SKM-1 treated with dmso at 0.1 percent for 144 hours (cell line): Measurements from ENCODE around the gene HMGCLL1.

Experiments
- DNase-seq: peaks from one replicate; lab custom pipeline; 2025; ENCODE audit not compliant: unreplicated experiment; lab: John Stamatoyannopoulos, UW

HMGCLL1 gene

DNA sequence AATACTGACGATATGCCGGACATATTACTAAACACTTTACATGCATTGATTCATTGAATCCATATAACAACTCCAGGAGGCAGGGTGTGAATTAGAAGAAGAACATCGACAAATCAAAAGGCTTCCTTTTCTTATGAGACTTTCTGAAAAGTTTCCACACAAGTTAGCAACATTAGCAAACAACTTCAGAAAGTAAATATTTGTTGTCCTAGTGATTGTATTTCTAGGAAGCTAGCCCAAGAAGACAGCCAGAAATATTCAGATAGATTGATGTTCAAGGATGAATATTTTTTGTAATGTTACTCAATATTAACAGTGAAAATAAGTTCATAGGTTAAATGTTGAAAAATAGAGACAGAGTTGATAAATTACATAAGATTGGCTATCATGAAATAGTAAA, 131.1 kb downstream of the HMGCLL1 start:
- no peak for DNase-seq

DNA sequence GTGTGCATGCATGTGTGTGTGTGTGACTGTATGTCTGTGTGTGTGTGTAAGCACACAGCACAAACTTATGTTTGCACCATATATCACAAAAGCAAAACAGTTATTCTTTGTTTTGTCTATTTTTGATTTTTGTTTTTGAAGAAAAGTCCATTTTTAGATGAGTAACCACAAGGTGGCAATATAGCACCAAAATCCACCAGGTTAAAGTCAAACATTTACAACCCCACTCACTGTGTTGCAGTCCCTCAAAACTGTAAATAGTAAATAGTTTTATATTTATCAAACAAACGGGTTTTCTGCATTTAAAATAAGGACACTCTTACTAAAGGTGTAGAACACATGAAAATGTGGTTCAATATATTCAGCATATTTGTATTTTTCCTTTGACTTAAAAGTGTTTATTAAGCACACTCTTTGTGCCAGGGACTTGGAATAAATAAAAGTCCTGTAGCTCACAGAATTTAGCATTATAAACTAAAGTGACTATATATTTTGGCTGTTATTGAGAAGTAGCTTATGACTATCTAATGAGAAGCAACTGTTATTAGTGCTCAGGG, 133.3 kb downstream of the HMGCLL1 start:
- peak; percentile 36 for DNase-seq

DNA sequence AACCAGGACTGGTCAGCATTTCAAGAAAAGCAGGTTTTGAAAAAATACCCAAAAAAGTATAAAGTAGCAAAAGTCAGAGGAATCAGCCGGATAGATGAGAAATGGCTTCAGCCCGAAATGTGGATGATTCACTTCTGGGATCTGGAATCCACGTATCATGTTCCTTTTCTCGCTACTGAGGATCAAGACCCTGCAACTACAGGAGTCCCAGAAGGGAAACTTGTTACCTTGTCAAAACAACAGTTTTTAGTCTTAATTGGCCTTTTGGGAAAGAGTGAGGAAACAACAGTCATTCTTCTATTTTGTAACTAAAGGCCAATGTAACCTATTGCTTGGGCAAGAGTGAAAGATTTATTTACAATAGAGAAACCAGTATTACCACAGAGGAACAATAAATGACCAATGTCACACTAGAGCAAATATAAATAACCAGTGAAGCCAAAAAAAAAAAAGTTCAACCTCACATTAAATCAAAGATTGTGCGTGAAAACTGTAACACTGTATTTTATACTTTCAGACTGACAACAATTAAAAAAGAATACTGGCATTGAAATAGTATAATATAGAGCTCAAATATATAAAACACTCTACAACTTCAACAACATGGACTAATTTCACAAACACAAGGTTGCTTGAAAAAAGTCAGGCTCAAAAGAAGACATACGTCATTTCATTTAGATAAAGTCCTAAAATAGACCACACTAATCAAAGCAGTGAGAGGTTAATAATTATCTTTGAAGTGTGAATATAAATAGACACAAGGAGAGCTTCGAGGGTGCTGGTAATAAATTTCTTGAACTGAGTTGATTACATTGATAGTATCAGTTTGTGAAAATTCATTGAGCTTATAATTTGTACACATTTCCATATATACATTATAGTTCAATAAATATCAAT, 135.5 kb downstream of the HMGCLL1 start:
- no peak for DNase-seq

DNA sequence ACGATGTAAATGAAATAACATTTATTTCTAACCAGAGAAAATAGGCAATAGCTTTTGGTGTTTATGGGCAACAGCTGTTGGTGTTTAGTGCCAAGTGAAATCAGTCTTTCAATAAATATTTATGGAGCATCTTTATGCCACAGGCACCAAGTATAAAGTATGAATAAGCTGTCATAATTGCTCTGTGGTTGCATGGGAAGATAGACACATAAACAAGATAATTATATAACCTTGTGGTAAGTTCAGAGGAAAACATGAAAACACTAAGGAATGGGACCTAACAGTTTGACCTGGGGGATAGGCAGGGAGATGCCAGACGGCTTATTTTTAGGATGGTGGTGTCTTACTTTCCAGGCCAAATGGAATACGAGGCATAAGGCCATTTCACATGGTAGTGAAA, 140.8 kb downstream of the HMGCLL1 start:
- no peak for DNase-seq

DNA sequence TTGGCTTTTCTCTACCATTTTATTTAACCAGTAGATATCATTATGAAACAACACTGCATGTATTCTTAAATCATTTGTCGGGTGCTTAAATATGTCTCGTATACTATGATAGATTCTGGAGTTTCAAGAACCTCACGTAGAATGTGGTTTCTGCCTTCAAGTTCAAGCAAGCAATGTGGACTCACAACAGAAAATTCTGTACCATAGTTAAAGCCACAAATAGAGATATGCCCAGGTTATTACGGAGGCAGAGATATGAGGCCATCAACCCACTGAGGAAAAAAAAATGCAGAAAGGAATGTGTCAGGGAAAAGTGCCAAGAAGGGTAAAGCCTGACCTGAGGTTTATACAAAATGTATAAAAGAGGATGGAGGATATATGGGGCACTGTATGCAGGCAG, 141.9 kb downstream of the HMGCLL1 start:
- DNase-seq = no peak

DNA sequence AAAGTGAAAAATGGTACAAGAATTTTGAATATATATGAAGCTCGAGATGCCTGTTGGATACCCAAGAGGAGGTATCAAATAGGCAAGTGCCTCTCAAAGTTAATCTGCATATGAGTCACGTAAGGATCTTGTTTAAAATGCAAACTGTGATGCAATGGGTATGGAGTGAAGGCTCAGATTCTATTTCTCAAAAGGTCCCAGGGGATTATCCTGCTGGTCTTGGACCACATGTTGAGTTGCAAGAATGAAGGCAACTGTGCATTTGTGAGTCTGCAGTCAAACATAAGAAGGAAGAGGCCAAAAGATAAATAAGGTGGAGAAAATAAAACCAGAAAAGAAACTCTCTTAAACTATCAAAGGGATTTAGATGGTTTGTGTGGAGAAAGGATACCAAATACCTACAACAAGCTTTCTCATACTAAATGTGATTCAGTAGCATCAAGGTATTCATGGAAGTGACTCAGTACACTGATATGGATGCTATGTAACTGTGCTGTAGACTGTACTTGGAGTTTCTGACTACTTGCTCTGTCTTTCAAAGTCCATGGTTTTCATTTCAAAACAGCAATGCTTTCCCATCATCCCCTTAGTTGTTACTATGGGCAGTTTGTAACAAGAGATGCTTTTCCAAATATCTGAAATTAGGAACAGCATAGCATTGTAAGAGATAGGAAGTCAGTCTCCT, 145.4 kb downstream of the HMGCLL1 start:
- DNase-seq = no peak

DNA sequence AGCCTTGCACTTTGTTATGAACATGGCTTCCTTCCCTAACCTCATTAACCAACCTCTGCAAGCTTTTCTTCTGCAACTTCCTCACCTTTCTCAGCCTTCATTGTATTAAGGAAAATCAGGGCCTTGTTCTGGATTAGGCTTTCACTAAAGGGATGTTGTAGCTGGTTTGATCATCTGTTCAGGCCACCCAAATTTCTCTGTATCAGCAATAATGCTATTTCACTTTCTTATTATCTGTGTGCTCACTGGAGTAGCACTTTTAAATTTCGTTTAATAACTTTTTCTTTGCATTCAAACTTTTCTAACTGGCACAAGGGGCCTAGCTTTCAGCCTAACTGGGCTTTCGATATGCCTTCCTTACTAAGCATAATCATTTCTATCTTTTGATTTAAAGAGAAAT, 155.1 kb downstream of the HMGCLL1 start:
- DNase-seq = no peak

DNA sequence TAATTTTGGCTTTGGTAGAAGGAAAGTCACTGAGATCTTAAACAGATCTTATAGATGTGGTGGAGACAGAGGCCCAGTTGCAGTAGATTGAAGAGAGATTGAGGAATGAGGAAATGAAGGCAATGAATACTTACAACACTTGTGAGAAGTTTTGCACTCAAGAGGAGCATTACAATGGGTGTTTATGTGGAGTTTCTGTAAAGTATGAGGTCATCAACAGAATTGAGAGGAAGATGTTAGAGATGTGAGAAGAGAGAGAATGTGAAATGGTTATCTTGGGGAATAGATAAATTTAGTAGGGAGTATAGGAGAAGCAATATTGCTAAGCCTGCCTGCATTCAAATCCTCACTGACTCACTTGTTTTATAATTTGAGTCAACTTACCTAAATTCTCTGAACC, 168.3 kb downstream of the HMGCLL1 start:
- peak; percentile 2 for DNase-seq

DNA sequence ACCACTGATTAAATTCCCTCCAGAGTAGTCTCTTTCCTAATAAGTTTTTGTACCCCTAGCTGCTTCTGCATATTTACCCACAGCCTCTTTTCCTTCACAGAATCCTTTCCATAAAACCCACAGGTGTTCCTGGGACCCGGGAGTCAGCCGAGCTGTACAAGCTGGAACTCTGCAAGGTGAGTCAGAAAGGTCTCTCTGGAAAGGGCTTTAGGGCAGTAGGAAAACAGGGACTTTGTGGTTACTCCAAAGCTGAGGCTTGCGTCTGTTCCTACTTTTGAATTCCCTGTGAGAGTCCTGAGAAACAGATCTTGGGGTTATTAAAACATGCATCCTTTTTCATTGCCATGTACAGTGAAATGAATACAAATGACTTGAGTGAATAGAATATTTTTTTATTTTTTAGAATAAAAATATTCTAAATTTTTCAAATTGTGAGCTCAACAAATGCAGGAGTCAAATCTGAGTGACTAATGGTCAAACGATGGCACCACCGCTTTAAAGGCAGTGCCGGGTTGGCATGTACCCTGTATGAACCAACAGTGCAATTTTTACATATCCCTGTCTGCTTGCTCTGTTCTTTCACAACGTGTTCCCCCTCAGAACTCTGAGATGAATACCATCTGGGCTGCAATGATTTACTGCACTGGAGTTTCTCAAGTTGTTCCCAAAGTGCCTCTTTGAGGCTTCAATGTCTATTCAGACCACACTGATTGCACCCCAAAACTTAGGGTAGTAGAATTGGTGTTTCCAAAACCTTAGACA, 173.3 kb downstream of the HMGCLL1 start:
- DNase-seq = no peak

DNA sequence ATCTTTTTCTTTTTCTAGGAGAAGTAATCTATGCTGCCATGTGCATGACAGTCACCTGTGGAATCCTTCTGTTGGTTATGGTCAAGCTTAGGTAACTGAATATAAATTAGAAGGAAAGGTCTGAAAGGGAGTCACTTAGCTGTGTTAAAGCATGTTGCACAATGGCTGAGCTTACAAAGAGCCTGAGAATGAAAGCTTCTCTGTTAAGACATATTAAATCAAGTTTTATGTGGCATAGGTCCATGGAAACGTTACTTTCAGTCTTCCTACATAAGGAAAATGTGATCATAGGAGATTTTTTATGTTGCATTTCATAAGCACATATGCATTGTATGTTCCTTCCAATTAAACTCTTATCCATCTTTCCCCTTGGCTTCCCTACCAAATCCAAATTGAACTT, 179.6 kb downstream of the HMGCLL1 start:
- no peak for DNase-seq

DNA sequence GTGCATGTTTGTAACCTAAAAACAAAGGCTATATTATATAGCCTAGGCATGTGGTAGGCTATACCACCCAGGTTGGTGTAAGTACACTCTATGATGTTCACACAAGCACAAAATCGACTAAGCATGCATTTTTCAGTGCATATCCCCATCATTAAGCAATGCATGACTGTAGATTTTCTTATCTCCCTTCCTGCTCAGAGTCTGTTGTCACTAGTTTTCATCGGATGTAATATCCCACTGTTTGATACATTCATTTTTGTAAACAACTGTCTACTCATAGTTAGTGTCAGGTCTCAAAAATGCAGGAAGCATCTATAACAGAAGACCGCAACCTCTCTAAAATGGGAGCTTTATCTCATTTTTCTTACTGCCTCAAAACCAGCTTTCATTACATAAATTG, 181.0 kb downstream of the HMGCLL1 start:
- no peak for DNase-seq

DNA sequence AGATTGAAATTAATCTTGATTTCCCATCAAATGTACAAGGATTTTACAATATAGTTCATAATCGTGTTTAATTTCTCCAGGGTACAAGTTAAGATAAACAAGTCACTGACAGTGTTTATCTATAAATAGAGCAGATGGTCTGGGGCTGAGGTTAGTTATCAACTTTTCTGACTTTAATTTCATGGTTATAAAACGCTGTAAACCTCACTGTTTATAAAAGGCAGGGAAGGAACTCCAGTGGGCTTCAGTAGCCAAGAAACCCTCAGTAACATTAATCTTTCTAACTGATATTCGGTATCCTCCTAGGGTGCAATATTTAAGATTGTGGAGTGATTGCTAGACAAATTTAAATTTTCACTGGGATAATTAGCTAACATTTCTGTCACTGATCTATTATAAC, 183.1 kb downstream of the HMGCLL1 start:
- DNase-seq = no peak

DNA sequence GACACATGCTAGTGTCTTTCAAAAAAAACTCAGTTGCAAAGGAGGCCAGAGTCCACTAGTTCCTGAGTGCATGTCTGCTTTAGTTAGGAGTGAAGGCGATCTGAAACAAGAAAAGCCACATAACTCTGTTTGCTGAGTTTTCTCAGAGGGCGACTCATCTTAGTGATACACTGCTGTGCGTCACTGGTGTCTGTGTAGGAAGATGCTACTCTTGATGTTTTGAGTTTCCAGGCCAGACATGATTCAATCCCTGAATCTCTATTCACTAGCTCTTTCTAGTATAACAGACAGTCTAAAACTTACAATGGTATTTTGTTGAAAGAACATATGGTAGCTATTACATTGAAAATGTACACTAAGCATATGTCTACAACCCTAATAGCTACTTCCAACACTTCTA, 190.8 kb downstream of the HMGCLL1 start:
- DNase-seq = no peak
